ENCODE data around the gene TMED3. TPM values are rescaled to one million over a fixed set of nuclear protein-coding genes. Genes with fewer than 3 reads are reported as not detected.

TMED3 gene
- total RNA-seq, 1 donor from 2014 or later = 120 TPM

DNA sequence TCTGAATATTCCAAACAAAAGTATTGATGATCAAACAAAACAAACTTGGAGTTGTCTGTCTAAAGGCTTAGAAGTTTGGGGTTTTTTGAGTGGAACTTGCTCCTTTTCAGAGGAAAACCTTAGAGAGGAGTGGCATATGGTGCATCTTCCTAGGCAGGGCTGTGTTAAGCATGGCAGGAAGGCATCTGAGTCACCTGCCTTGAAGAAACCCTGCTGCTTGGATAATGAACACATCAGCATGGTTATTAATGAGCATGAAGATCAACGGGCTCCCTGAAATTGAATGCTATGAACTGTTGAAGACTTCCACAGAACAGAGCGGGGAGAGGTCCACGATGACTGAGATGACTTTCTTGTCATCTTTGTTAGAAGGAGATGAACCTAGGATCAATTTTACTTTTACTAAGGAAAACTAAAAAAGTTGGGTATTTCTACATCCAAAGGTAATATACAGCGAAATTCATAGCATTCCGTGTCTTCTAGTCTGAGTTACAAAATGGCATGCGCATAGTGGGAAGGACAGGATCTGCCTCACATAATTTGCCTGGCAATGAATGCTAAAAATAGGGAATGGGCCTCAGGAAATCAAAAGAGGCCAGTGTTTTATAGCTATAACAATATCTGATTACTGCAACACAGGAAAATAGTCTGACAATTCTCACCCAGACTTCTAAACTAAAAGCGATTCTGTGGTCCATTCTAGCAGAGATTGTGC is 11.6 kb upstream of the TMED3 start:
- DNase-seq (ENCODE audit: low read depth) (no peak), FAIRE-seq (no peak)
- Histone ChIP-seq H3K27me3 (ENCODE audit: control insufficient read depth, insufficient read depth, low read length) (no peaks in the 10 kb centered on the region), H3K36me3 (ENCODE audit: control insufficient read depth, insufficient read depth, low read length) (no peaks in the 10 kb centered on the region), H3K4me3 (ENCODE audit: low read depth, low read length) (no peak overlapping the region)
- TF ChIP-seq, protein P1, sequence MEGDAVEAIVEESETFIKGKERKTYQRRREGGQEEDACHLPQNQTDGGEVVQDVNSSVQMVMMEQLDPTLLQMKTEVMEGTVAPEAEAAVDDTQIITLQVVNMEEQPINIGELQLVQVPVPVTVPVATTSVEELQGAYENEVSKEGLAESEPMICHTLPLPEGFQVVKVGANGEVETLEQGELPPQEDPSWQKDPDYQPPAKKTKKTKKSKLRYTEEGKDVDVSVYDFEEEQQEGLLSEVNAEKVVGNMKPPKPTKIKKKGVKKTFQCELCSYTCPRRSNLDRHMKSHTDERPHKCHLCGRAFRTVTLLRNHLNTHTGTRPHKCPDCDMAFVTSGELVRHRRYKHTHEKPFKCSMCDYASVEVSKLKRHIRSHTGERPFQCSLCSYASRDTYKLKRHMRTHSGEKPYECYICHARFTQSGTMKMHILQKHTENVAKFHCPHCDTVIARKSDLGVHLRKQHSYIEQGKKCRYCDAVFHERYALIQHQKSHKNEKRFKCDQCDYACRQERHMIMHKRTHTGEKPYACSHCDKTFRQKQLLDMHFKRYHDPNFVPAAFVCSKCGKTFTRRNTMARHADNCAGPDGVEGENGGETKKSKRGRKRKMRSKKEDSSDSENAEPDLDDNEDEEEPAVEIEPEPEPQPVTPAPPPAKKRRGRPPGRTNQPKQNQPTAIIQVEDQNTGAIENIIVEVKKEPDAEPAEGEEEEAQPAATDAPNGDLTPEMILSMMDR (IDR thresholded peaks at IDR 0.05; ENCODE audit: insufficient read depth, low read length, severe bottlenecking) = no peak

- FAIRE-seq = no peak
- no peak overlapping the region for H3K4me3 ChIP-seq (ENCODE audit: low read depth, low read length)
- H3K27me3 ChIP-seq (ENCODE audit: control insufficient read depth, insufficient read depth, low read length) = no peaks in the 10 kb centered on the region
- no peaks in the 10 kb centered on the region for H3K36me3 ChIP-seq (ENCODE audit: control insufficient read depth, insufficient read depth, low read length)
- TF ChIP-seq, protein P1 (IDR thresholded peaks at IDR 0.05; ENCODE audit: insufficient read depth, low read length, severe bottlenecking) = no peak
- no peak for DNase-seq (ENCODE audit: low read depth)
Measured at GRCh38 chr15:79299841-79300235, 11.1 kb upstream of the TMED3 start.

DNA sequence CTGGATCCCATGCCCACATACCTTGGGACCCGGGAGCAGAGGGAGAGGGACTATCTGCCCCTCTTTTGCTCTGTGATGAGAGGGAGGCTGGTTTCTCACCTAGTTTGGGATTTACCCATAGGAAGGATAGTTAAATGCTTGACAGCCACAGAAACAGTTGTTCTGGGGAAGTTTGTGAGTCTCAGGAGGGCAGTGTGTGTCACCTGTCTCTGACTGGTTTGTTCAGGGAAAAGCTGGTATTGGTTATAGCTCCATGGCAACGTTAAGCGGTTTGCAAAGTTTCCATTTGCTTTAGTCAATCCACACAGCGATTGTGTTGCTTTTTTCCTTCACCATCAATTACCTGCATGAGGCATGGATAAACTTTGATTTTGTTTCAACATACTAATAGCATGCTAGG is 3.7 kb upstream of the TMED3 start:
- H3K4me3 ChIP-seq (ENCODE audit: low read depth, low read length) = no peak overlapping the region
- DNase-seq (ENCODE audit: low read depth) (no peak), FAIRE-seq (no peak)
- no peaks in the 10 kb centered on the region for H3K36me3 ChIP-seq (ENCODE audit: control insufficient read depth, insufficient read depth, low read length)
- H3K27me3 ChIP-seq (ENCODE audit: control insufficient read depth, insufficient read depth, low read length) = no peaks in the 10 kb centered on the region
- TF ChIP-seq, protein P1 (IDR thresholded peaks at IDR 0.05; ENCODE audit: insufficient read depth, low read length, severe bottlenecking) = no peak

DNA sequence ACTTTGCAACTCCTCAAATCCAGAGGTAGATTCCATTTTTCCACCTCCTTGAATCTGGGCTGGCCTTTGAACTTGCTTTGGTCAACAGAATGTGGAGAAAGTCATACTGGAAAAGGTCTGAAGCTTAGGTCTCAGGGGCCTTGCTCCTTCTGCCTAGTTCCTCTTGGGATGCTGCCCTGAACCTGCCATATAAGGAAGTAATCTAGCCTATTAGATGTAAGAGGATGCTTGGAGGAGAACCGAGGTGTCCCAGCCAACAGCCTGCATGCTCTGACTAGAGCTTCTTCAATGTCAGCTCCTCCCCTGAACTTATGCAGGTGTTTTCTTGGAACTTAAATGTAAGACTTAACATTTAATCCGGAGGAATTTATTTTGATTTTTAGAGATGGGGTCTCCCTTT is 2.0 kb upstream of the TMED3 start:
- no peaks in the 10 kb centered on the region for H3K27me3 ChIP-seq (ENCODE audit: control insufficient read depth, insufficient read depth, low read length)
- no peak for DNase-seq (ENCODE audit: low read depth)

GRCh38 chr15:79310612-79310984 is 314 bp upstream of the TMED3 start:
- Histone ChIP-seq H3K36me3 (ENCODE audit: control insufficient read depth, insufficient read depth, low read length) (peaks cover 5% of the 10 kb centered on the region), H3K27me3 (ENCODE audit: control insufficient read depth, insufficient read depth, low read length) (no peaks in the 10 kb centered on the region), H3K4me3 (ENCODE audit: low read depth, low read length) (peak overlapping the region; percentile 74)
- FAIRE-seq (no peak), DNase-seq (ENCODE audit: low read depth) (peak; percentile 12)
- TF ChIP-seq, protein P1 (IDR thresholded peaks at IDR 0.05; ENCODE audit: insufficient read depth, low read length, severe bottlenecking) = no peak

More for the DNA sequence above, 2.0 kb upstream of the TMED3 start:
- FAIRE-seq = no peak
- Histone ChIP-seq H3K4me3 (ENCODE audit: low read depth, low read length) (no peak overlapping the region), H3K36me3 (ENCODE audit: control insufficient read depth, insufficient read depth, low read length) (peaks cover 1% of the 10 kb centered on the region)
- TF ChIP-seq, protein P1 (IDR thresholded peaks at IDR 0.05; ENCODE audit: insufficient read depth, low read length, severe bottlenecking) = no peak

All from bronchial epithelial cell (primary cell).